Fibroblast of peridontal ligament (primary cell): ENCODE measurements around the gene LRRC3B.

Source experiments
- DNase-seq: peaks from one replicate; pipeline ENCODE4 v3.0.0-alpha.2; 2010; ENCODE audit errors: extremely low read depth

Gene LRRC3B

GRCh38 chr3:26631390-26631738 lies 8.8 kb downstream of the LRRC3B start:
- DNase-seq = no peak

DNA sequence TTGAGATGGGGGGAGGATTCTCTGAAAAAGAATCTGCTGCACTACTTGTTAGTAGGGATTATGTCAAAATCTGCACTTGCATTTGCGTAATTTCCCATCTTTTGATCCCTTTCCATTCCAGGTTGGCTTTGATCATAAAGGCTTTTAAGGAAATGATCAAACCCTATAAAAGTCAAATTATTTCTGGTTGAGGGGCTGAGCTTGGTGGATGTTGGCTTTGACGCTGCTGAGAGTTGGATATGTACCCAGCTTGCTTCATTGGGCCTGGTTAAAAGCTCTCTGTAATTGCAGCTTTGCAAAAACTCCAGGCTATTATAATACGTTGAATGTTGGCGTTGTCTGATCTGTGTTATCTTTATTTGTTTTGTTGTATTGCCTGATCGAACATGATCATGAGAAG lies 12.0 kb downstream of the LRRC3B start:
- DNase-seq = no peak

- no peak for DNase-seq
Measured at GRCh38 chr3:26636096-26636727, 13.6 kb downstream of the LRRC3B start.

GRCh38 chr3:26637698-26638097 lies 15.1 kb downstream of the LRRC3B start:
- no peak for DNase-seq

DNA sequence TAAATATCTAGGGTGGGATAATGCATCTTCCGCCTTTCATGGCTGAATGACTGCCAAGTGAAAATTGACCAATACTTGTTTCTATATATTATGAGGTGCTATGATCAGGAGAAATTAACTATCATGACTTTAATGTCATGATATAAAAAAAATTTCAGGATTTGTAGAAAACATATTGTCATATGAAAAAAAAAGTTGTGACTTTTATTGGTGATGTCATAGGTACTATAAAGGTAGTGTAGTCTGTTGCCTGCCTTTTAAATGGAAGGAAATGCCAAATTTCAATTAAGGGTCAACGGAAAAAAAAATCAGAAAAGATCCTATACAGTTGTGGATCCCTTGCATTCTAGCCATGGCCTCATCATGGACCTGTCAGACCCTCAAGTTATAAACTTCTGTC lies 15.5 kb downstream of the LRRC3B start:
- DNase-seq = no peak

- no peak for DNase-seq
Measured at GRCh38 chr3:26639339-26639738, 16.8 kb downstream of the LRRC3B start.

DNA sequence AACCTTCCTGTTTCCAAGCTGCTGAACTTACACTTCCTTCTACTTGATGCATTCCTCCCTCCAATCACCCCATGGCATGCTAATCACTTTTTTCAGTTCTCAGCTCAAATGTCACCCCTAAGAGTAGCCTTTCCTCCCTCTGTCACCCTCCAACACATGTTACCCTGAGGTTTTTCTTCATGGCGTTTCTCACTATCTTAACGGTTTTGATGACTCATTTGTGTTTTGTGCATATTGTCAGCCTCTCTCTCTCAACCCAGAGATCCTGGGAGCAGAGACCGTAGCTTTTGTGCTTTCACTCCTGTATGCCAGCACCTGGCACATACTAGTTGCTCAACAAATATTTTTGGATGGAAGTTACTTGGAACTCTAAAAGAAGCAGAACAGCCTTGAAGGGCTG lies 24.5 kb downstream of the LRRC3B start:
- no peak for DNase-seq

GRCh38 chr3:26648461-26648860 lies 25.9 kb downstream of the LRRC3B start:
- DNase-seq = no peak

DNA sequence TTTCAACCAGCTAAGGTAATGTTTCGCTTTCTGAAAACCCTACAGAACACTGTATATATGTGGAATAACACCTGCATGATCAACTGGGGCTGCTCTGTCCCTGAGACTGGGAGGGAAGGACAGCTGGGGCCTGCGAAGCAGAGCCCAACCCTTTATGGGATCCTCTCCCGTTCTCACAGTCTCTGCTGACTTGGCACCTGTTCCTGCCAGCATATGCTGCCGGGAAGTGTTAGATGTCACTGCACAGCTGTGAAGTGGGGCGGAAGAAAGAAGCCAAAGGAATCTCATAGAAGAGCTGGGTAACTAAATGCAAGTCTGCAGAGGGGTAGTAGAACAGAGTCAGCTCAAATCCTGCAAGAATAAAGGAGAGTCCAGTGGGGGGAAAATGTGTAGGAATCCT lies 29.6 kb downstream of the LRRC3B start:
- no peak for DNase-seq

- no peak for DNase-seq
Measured at GRCh38 chr3:26653811-26654425, 31.3 kb downstream of the LRRC3B start.

GRCh38 chr3:26655231-26655630 lies 32.7 kb downstream of the LRRC3B start:
- DNase-seq = no peak

DNA sequence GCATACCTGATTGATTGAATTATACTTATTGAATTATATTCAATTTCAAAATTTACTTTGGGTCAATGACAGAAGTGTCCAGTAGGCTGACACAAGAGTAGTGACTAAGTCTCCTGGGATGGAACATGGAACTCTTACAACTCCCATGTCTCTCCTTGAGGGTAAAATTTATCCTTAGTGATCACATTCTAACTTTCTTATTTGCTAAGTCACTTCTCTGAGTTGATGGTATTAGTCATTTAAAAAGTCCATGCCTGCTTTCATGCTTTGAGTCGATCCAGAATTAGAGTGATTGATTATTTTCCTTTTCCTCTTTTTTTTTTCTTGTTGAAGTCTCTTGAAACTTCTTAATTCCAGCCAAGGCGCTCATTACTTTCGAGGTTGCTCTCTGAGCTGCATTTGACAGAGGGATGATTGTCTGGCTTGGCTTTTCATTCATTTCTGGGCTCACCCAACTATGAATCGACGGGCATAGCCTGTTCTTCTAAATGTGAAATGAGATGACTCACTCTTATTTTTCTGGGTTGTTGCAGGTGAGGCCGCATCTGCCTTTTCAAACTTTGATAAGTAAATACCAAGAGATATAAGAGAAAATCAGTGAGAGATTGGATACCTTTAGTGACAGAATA lies 34.9 kb downstream of the LRRC3B start:
- DNase-seq = no peak

- no peak for DNase-seq
Measured at GRCh38 chr3:26668171-26668570, 45.6 kb downstream of the LRRC3B start.

GRCh38 chr3:26668696-26669095 lies 46.1 kb downstream of the LRRC3B start:
- DNase-seq = no peak

- DNase-seq = no peak
Measured at GRCh38 chr3:26675336-26675735, 52.8 kb downstream of the LRRC3B start.

GRCh38 chr3:26681632-26682031 lies 59.1 kb downstream of the LRRC3B start:
- no peak for DNase-seq

DNA sequence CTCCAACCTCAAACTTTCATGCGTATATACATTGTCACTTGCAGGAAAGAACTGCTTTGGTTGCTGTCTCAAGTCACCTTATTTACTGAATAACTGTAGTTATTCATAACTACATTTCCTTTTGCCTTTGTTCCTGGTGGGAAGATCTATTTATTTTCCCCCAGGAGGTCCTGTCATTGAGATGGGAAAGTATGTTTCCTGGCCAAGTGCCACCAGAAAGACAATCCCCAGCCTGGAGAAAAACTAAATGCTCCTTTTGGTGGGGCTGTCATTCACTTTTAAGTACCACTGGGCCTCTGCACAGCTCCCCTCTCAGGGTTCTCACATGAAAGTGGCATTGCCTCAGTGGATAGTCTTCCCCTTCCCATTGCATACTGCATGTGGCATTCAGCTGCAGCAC lies 59.8 kb downstream of the LRRC3B start:
- no peak for DNase-seq

DNA sequence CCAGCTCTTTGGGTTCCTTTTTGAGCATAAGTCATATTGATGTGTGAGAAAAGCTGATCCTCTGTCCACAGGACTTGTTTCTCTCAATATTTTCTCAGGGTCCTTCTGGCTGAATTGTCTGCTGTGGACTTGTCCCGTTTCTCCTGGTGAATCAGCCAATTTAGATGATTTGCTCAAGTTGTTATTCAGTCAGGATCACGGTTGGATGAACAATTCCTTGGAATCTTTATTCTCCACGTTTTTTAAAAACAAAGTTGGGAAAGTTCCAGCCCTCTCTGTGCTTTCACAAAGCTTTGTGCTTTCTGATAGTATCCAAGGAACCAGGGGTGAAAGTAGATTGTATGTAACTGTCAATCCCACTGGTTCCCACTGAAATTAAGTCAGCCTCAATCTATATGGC lies 61.3 kb downstream of the LRRC3B start:
- DNase-seq = no peak

GRCh38 chr3:26687466-26687865 lies 64.9 kb downstream of the LRRC3B start:
- DNase-seq = no peak

- no peak for DNase-seq
Measured at GRCh38 chr3:26699553-26699952, 77.0 kb downstream of the LRRC3B start.

- DNase-seq = no peak
Measured at GRCh38 chr3:26703519-26703918, 80.9 kb downstream of the LRRC3B start.

DNA sequence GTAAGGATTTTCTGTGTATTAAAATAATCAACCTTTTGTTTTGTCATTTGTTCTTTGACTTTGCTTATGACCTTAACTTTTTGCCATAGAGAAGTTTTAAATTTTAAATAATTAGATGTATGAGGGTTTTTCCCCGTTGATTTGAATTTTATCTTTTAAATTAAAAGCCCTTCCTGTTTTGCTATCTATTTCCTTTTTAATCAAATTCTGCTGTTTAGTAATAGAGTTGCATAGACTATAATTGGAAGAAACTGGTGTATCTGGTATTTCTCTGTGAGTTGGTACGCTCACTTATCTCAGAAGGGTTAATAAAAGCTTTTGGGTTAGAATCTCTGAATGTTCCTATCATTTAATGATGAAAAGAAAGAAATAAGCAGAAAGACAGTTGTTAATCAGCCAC lies 82.2 kb downstream of the LRRC3B start:
- no peak for DNase-seq

DNA sequence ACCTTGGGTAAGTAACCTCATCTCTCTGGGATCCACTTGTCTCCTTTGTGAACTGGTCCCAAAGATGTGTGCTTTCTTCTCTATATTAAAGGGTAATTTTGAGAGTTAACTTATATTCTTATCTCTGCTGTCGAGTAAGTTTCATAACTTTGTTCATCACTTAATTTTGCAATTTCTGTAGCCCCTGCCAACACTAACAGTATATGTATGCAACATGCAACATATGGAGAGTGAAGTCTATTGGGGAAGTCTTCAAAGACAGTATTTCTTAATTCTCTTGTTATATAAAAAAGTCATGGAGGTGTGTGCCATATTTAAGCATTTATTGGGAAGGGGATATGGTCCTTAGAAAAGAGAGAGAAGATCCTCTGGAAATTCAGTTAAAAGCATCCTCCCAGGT lies 85.9 kb downstream of the LRRC3B start:
- DNase-seq = no peak
